Activated CD8-positive, alpha-beta T cell treated with anti-CD3 and anti-CD28 coated beads for 36 hours (primary cell): Measurements from ENCODE around the gene ALDH1A1. TPM values are rescaled to one million over a fixed set of nuclear protein-coding genes. Genes with fewer than 3 reads are reported as not detected.

Source experiments
- ATAC-seq: fragments of 200-7000 bp; cut with Tn5 transposase; one replicate; pipeline ENCODE4 v1.10.0; 2021; ENCODE audit warnings: mild to moderate bottlenecking, moderate library complexity
- CTCF ChIA-PET: fragments of 350-600 bp; sonication (Branson Sonifier 250); formaldehyde crosslinking; loops from one replicate; lab custom pipeline; 2021; ENCODE audit warnings: antibody characterized with exemption; lab: Charles Lee
- POLR2A ChIA-PET: fragments of 350-600 bp; sonication (Branson Sonifier 250); formaldehyde crosslinking; loops from one replicate; lab custom pipeline; 2021; ENCODE audit warnings: antibody characterized with exemption; lab: Charles Lee
- DNase-seq: peaks from one replicate; pipeline ENCODE4 v3.0.0-alpha.2; 2020
- H3K27ac Mint-ChIP-seq: one replicate; pipeline ENCODE4 v1.8.0; 2021; ENCODE audit warnings: mild to moderate bottlenecking, mixed read lengths
- H3K27me3 Mint-ChIP-seq: one replicate; pipeline ENCODE4 v1.8.0; 2021; ENCODE audit warnings: mixed read lengths
- H3K36me3 Mint-ChIP-seq: one replicate; pipeline ENCODE4 v1.8.0; 2021; ENCODE audit warnings: low read depth, mixed read lengths
- H3K4me1 Mint-ChIP-seq: one replicate; pipeline ENCODE4 v1.8.0; 2021; ENCODE audit warnings: low read depth, mixed read lengths
- H3K4me3 Mint-ChIP-seq: one replicate; pipeline ENCODE4 v1.8.0; 2021; ENCODE audit warnings: mild to moderate bottlenecking, moderate library complexity, mixed read lengths
- H3K9me3 Mint-ChIP-seq: one replicate; pipeline ENCODE4 v1.8.0; 2021; ENCODE audit warnings: mixed read lengths
- CTCF ChIP-seq: fragments of 200-600 bp; IDR thresholded peaks from one replicate; pipeline ENCODE4 v1.8.0; 2022; ENCODE audit warnings: antibody characterized with exemption, mild to moderate bottlenecking
- intact Hi-C: fragments of 100-400 bp; cut with micrococcal nuclease; formaldehyde crosslinking; loops from one replicate; pipeline ENCODE4 v1.10.0; 2022
- total RNA-seq, 2 experiments: library from RNA; stranded (reverse); gene quantifications; one replicate each; pipeline ENCODE4 v1.2.3, GENCODE V29; 2021

The ALDH1A1 gene
- total RNA-seq, 2 experiments from 2014 or later: not detected

DNA sequence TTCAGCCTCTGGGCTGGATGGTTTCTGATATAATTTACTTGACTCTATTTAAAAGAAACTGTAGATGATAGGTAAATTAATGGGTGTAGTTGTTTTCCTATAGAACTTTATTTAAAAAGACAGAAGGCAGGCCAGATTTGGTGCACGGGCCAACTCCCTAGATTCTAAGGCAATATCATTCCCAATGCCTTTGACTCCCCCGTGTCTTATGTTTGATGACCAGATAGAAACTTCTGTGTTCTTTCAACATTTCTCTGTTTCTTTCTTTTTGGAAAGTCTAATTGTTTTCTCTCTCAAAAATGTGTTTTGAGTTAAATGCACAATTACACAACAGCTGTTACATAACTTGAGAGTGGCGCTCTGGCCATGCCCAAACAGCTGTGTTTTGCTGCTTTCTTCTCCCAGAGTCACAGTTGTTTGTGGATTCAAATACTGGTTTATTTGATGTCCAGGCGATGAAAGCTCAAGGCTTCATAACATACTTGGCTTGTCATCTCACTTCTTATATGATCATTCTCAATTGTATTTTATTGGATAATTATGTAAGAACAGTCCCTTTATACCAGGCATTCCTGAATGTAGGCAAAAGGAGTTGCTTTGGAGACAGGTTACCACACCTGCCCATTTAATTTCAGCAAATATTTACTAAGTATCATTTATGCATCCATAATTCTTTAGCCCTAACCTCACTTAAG, 1.7 kb upstream of the ALDH1A1 start:
- Mint-ChIP-seq H3K27ac (no peak overlapping the region), H3K4me1 (peaks cover 3% of the 10 kb centered on the region), H3K27me3 (peaks cover 18% of the 10 kb centered on the region), H3K9me3 (no peaks in the 10 kb centered on the region), H3K36me3 (no peaks in the 10 kb centered on the region), H3K4me3 (no peak overlapping the region)
- no peak for TF ChIP-seq CTCF
- intact Hi-C loops: no loop called here
- ATAC-seq: no peak
- no peak for DNase-seq
- ChIA-PET CTCF (interaction anchor here (1.3 kb wide), 1 partner anchor 68 kb away, joined by 3 read pairs; no protein-coding TSS in a partner anchor), POLR2A (no interaction called here)

GRCh38 chr9:72952381-72952690, 517 bp downstream of the ALDH1A1 start:
- peaks cover 26% of the 10 kb centered on the region for H3K27me3 Mint-ChIP-seq

GRCh38 chr9:72951520-72952380, 1.1 kb downstream of the ALDH1A1 start:
- no peak overlapping the region for H3K27ac Mint-ChIP-seq
- H3K9me3 Mint-ChIP-seq: no peaks in the 10 kb centered on the region
- no peaks in the 10 kb centered on the region for H3K36me3 Mint-ChIP-seq
- DNase-seq: no peak
- no peak for ATAC-seq
- intact Hi-C loops: no loop called here
- TF ChIP-seq CTCF: no peak
- no peak overlapping the region for H3K4me3 Mint-ChIP-seq
- H3K4me1 Mint-ChIP-seq: peaks cover 3% of the 10 kb centered on the region
- H3K27me3 Mint-ChIP-seq: peaks cover 25% of the 10 kb centered on the region
- ChIA-PET CTCF (no interaction called here), POLR2A (no interaction called here)

More at GRCh38 chr9:72952381-72952690, 517 bp downstream of the ALDH1A1 start:
- Mint-ChIP-seq H3K27ac (no peak overlapping the region), H3K9me3 (no peaks in the 10 kb centered on the region), H3K36me3 (no peaks in the 10 kb centered on the region), H3K4me3 (no peak overlapping the region), H3K4me1 (peaks cover 3% of the 10 kb centered on the region)
- POLR2A ChIA-PET: no interaction called here
- intact Hi-C loops: no loop called here
- ATAC-seq (no peak), DNase-seq (no peak)
- no peak for TF ChIP-seq CTCF
- CTCF ChIA-PET: no interaction called here

- no peak for ATAC-seq
- H3K4me1 Mint-ChIP-seq: peaks cover 3% of the 10 kb centered on the region
- DNase-seq: no peak
- H3K27me3 Mint-ChIP-seq: peaks cover 24% of the 10 kb centered on the region
- H3K27ac Mint-ChIP-seq: no peak overlapping the region
- TF ChIP-seq CTCF: no peak
- no peaks in the 10 kb centered on the region for H3K36me3 Mint-ChIP-seq
- ChIA-PET POLR2A (no interaction called here), CTCF (no interaction called here)
- intact Hi-C loops: no loop called here
- H3K4me3 Mint-ChIP-seq: no peak overlapping the region
- H3K9me3 Mint-ChIP-seq: no peaks in the 10 kb centered on the region
Measured at GRCh38 chr9:72950875-72951442, 1.9 kb downstream of the ALDH1A1 start.

- Mint-ChIP-seq H3K36me3 (no peaks in the 10 kb centered on the region), H3K27ac (no peak overlapping the region), H3K27me3 (peaks cover 19% of the 10 kb centered on the region), H3K4me1 (peaks cover 3% of the 10 kb centered on the region), H3K9me3 (no peaks in the 10 kb centered on the region), H3K4me3 (no peak overlapping the region)
- no peak for DNase-seq
- TF ChIP-seq CTCF: no peak
- no peak for ATAC-seq
- ChIA-PET CTCF (interaction anchor here (0.7 kb wide), 1 partner anchor 13 kb away, joined by 3 read pairs; no protein-coding TSS in a partner anchor), POLR2A (no interaction called here)
- intact Hi-C loops: no loop called here
Measured at GRCh38 chr9:72949918-72950325, 2.9 kb downstream of the ALDH1A1 start.
